Right cardiac atrium (tissue), 5 donors: ENCODE data around the gene TMEM120B. TPM values are rescaled to one million over a fixed set of nuclear protein-coding genes. Genes with fewer than 3 reads are reported as not detected.

Source experiments
- ATAC-seq, 2 donors: fragments of 200-7000 bp; cut with Tn5 transposase; one replicate each; pipeline versions ENCODE4 v1.8.0 to v1.9.1; 2020; ENCODE audit warnings: moderate library complexity in 2 of 2, mild to moderate bottlenecking in 1 of 2
- DNase-seq, 3 donors: peaks; one replicate each; pipeline ENCODE4 v3.0.0-alpha.2; 2020
- H3K27ac ChIP-seq: one replicate; pipeline ENCODE4 v1.5.1; 2013; ENCODE audit warnings: mild to moderate bottlenecking, low read length, control low read depth, moderate library complexity
- H3K27me3 ChIP-seq: one replicate; pipeline ENCODE4 v1.6.1; 2013; ENCODE audit not compliant: control insufficient read depth, insufficient read depth
- H3K4me1 ChIP-seq: one replicate; pipeline ENCODE4 v1.6.1; 2013; ENCODE audit warnings: low read length; ENCODE audit not compliant: control insufficient read depth, insufficient read depth
- H3K4me3 ChIP-seq: one replicate; pipeline ENCODE4 v1.5.1; 2013; ENCODE audit warnings: low read length, control low read depth
- H3K9me3 ChIP-seq: one replicate; pipeline ENCODE4 v1.6.1; 2013; ENCODE audit warnings: low read length; ENCODE audit not compliant: control insufficient read depth
- WGBS: extraction: QIAGEN DNeasy Blood & Tissue Kit; methylation state at CpG from one replicate; pipeline ENCODE4 v1.1.7; 2013; 5-methylcytosine and 5-hydroxymethylcytosine counted together
- intact Hi-C, 4 donors: fragments of 100-400 bp; cut with DNase I; formaldehyde crosslinking; loops; one replicate each; pipeline versions ENCODE4 v1.11.0 to v1.14.0; 2022 to 2023
- polyA plus RNA-seq: library from polyadenylated mRNA; stranded (reverse); fragments of 200-250 nt; gene quantifications from one replicate; pipeline ENCODE4 v1.2.3, GENCODE V29; 2013
- total RNA-seq, 4 donors: library from RNA; stranded (reverse); fragmentation: NEBNext Ultra II Directional; extraction: Animal tissue kit (Norgen Biotek cat#: 25700); gene quantifications; one replicate each; pipeline ENCODE4 v1.2.1, GENCODE V29; 2021
- donor health status: healthy with polysubstance abuse.
- donor health status: DM: no; HTN: yes; CAD: no.
- donor health status: DM: no; HTN: no; CAD: no.
- donor health status: DM: no; HTN: yes; CAD: no; lungs with severe emphysema.
- donor health status: DM: yes; HTN: yes; CAD: no.

TMEM120B gene
- total and polyA plus RNA-seq, 5 donors = 5.8 to 7.6 (median 6.7) TPM

DNA sequence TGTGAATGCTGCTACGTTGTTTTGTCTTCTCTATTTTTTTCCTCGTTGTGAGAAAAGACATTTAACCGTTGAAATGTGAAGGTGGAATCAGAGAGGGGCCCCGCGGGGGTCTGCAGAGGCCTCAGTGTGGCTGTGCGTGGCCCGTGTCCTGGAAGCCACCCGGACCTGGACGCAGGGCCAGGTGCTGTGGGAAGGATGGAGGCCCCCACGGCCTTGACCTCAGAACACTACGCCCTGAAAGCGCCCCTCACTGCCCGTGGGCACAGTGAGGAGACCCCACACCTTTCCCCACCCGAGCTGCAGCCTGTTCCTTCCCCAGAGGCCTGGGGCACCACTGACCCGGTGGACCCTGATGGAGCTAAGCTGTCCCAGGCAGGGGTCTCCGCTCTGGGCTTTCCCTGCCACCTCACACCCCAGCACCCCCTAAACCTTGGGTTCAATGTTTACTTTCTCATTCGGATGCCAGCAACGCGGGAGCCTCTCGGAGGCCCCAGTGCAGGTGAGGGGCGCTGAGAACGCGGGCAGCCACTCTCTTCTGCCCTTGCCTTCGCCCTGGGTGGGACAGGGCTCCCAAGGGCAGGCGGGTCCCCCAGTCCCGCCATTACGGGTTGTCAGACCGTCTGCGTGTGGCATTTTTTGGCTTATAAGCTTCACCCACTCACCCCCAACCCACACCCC lies 118.2 kb downstream of the TMEM120B start:
- no peak for ATAC-seq
- WGBS = 89% methylated on average over 29 of the region's 29 CpGs
- intact Hi-C loops = no loop called here
- no peak overlapping the region for H3K4me3 ChIP-seq
- H3K9me3 ChIP-seq = no peaks in the 10 kb centered on the region
- no peaks in the 10 kb centered on the region for H3K4me1 ChIP-seq
- no peak for DNase-seq
- H3K27me3 ChIP-seq = no peaks in the 10 kb centered on the region
- no peak overlapping the region for H3K27ac ChIP-seq

Other genes with a start within 250 kb of the TMEM120B start
- 10 to 100 TPM; 11.8 to 16.0 (median 13.1) TPM for gene KDM2B, start 131.7 kb upstream of the TMEM120B start, total RNA-seq
- gene KDM2B, start 131.7 kb upstream of the TMEM120B start, polyA plus RNA-seq = 6.1 TPM
- 1 to 10 TPM; 7.0 to 9.4 (median 8.4) TPM for gene ORAI1, start 86.2 kb upstream of the TMEM120B start, total RNA-seq
- gene ORAI1, start 86.2 kb upstream of the TMEM120B start, polyA plus RNA-seq = 6.9 TPM
- gene MORN3, start 43.1 kb upstream of the TMEM120B start, total RNA-seq = under 1 TPM; 0.11 to 0.21 (median 0.17) TPM
- 0.38 TPM for gene MORN3, start 43.1 kb upstream of the TMEM120B start, polyA plus RNA-seq
- 10 to 100 TPM; 15.2 to 23.3 (median 22.0) TPM for gene RHOF, start 80.9 kb downstream of the TMEM120B start, total RNA-seq
- gene RHOF, start 80.9 kb downstream of the TMEM120B start, polyA plus RNA-seq = 11.2 TPM
- gene SETD1B, start 91.3 kb downstream of the TMEM120B start, total RNA-seq = 10 to 100 TPM in 3 of 4 donors, 1 to 10 TPM in 1; 9.6 to 14.9 (median 13.0) TPM
- 7.6 TPM for gene SETD1B, start 91.3 kb downstream of the TMEM120B start, polyA plus RNA-seq
- gene HPD, start 146.1 kb downstream of the TMEM120B start, total RNA-seq = 1 to 10 TPM; 1.3 to 5.1 (median 1.4) TPM
- gene HPD, start 146.1 kb downstream of the TMEM120B start, polyA plus RNA-seq = 2.0 TPM
- gene PSMD9, start 176.0 kb downstream of the TMEM120B start, total RNA-seq = 10 to 100 TPM; 33.0 to 35.5 (median 34.0) TPM
- gene PSMD9, start 176.0 kb downstream of the TMEM120B start, polyA plus RNA-seq = 46.8 TPM
- gene CFAP251, start 205.8 kb downstream of the TMEM120B start, total RNA-seq = under 1 TPM; 0.61 to 0.91 (median 0.75) TPM
- gene CFAP251, start 205.8 kb downstream of the TMEM120B start, polyA plus RNA-seq = 0.54 TPM